Measurements from ENCODE around the gene GKN1. TPM values are rescaled to one million over a fixed set of nuclear protein-coding genes. Genes with fewer than 3 reads are reported as not detected.

The GKN1 gene, protein sequence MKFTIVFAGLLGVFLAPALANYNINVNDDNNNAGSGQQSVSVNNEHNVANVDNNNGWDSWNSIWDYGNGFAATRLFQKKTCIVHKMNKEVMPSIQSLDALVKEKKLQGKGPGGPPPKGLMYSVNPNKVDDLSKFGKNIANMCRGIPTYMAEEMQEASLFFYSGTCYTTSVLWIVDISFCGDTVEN
- not detected in 2 replicates for total RNA-seq
- long read RNA-seq = 0 reads

DNA sequence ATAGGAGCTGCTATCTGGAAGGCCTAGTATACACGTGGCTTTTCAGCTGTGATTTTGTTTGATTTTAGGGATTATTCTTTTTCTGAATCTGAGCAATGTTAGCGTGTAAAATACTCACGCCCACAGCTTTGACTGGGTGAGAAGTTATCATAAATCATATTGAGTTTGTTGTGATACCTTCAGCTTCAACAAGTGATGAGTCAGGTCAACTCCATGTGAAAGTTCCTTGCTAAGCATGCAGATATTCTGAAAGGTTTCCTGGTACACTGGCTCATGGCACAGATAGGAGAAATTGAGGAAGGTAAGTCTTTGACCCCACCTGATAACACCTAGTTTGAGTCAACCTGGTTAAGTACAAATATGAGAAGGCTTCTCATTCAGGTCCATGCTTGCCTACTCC lies at the start of gene GKN1:
Gene GKN1 (plus strand): TSS at position 386 of the 400 bp plus-strand sequence. CDS start 42 bp downstream, outside the sequence.
- Mint-ChIP-seq H3K4me3 (no peak within 1 kb of the TSS), H3K27ac (ENCODE audit: unreplicated experiment) (no peak within 1 kb of the TSS), H3K36me3 (ENCODE audit: low read depth) (no peaks in the 10 kb centered on the region), H3K4me1 (peaks cover 7% of the 10 kb centered on the region), H3K27me3 (ENCODE audit: low read depth) (peaks cover 17% of the 10 kb centered on the region), H3K9me3 (no peaks in the 10 kb centered on the region)
- DNase-seq (ENCODE audit: low read depth, low spot score) = no peak
- TF ChIP-seq, protein P1, sequence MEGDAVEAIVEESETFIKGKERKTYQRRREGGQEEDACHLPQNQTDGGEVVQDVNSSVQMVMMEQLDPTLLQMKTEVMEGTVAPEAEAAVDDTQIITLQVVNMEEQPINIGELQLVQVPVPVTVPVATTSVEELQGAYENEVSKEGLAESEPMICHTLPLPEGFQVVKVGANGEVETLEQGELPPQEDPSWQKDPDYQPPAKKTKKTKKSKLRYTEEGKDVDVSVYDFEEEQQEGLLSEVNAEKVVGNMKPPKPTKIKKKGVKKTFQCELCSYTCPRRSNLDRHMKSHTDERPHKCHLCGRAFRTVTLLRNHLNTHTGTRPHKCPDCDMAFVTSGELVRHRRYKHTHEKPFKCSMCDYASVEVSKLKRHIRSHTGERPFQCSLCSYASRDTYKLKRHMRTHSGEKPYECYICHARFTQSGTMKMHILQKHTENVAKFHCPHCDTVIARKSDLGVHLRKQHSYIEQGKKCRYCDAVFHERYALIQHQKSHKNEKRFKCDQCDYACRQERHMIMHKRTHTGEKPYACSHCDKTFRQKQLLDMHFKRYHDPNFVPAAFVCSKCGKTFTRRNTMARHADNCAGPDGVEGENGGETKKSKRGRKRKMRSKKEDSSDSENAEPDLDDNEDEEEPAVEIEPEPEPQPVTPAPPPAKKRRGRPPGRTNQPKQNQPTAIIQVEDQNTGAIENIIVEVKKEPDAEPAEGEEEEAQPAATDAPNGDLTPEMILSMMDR (conservative IDR thresholded peaks at IDR 0.05) = no peak

DNA sequence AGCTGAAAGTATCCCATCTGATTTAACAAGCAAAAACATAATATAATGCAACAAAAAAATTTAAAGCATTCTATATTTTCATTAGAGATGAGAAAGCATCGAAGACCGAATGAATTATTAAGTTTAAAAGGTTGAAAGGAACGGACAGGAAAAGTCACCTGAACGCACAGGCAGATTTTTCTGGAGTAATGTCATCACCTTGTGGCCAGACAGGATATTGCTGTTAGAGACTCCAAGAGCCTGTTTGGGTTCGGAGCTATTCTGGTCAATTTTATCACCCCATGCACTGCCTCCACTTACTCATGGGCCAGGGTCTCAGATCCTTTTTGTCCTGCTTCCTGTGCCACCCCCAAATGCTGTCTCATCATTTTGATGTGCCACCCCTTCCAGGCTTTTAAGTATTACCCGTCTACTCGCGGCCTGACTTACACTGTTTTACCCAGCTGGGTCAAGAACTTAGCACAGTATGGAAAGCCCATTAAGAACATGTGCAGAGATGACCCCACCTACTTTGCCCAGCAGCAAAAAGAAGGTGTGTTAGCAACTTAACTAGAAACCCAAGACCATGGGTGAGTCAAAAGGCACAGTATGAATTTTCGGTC lies 49.0 kb upstream of the GKN1 start:
- no peaks in the 10 kb centered on the region for H3K9me3 Mint-ChIP-seq
- DNase-seq (ENCODE audit: low read depth, low spot score) = peak; percentile 45
- H3K27me3 Mint-ChIP-seq (ENCODE audit: low read depth) = peaks cover 27% of the 10 kb centered on the region
- no peak overlapping the region for H3K4me3 Mint-ChIP-seq
- no peaks in the 10 kb centered on the region for H3K4me1 Mint-ChIP-seq
- TF ChIP-seq, protein P1 (conservative IDR thresholded peaks at IDR 0.05) = peak; percentile 88
- no peak overlapping the region for H3K27ac Mint-ChIP-seq (ENCODE audit: unreplicated experiment)
- no peaks in the 10 kb centered on the region for H3K36me3 Mint-ChIP-seq (ENCODE audit: low read depth)

DNA sequence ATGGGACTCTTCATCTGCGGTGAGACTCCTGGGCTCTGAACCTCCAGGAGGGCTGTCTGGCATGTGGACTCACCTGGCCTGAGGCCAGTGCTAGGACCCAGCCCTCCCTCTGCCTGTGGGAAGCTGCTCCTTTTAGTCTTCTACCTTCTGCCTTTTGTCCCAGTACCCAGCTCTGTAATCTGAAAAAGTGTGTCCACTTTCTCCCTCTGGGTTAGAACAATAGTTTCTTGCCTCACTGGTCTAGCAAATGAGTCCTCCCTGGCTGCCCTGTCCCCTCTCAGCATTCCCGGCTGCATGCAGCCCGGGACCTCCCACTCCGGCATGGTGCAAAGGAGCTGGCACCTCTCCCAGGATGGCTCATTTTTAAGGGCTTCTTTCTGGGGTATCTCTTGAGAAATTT lies 47.6 kb upstream of the GKN1 start:
- H3K4me3 Mint-ChIP-seq = no peak overlapping the region
- TF ChIP-seq, protein P1 (conservative IDR thresholded peaks at IDR 0.05) = no peak
- no peaks in the 10 kb centered on the region for H3K4me1 Mint-ChIP-seq
- H3K27me3 Mint-ChIP-seq (ENCODE audit: low read depth) = peaks cover 32% of the 10 kb centered on the region
- no peak overlapping the region for H3K27ac Mint-ChIP-seq (ENCODE audit: unreplicated experiment)
- no peaks in the 10 kb centered on the region for H3K9me3 Mint-ChIP-seq
- DNase-seq (ENCODE audit: low read depth, low spot score) = no peak
- no peaks in the 10 kb centered on the region for H3K36me3 Mint-ChIP-seq (ENCODE audit: low read depth)

DNA sequence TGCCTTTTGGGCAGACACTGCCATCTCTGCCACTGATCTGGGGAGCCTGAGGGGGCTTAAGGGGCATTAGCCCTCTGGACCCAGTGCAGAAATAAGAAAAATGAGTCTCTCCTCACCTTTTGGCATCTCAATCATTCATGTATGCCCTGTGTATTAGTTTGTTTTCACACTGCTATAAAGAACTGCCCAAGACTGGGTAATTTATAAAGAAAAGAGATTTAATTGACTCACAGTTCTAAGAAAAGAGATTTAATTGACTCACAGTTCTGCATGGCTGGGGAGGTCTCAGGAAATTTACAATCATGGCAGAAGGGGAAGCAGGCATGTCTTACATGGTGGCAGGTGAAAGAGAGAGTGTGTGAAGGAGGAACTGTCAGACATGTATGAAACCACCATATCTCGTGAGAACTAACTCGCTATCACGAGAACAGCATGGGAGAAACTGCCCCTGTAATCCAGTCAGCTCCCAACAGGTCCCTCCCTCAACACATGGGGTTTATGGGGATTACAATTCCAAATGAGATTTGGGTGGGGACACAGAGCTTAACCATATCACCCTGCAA lies 43.2 kb upstream of the GKN1 start:
- no peak for DNase-seq (ENCODE audit: low read depth, low spot score)
- Mint-ChIP-seq H3K4me1 (no peaks in the 10 kb centered on the region), H3K9me3 (no peaks in the 10 kb centered on the region), H3K27me3 (ENCODE audit: low read depth) (peaks cover 27% of the 10 kb centered on the region), H3K4me3 (no peak overlapping the region), H3K27ac (ENCODE audit: unreplicated experiment) (no peak overlapping the region), H3K36me3 (ENCODE audit: low read depth) (no peaks in the 10 kb centered on the region)
- TF ChIP-seq, protein P1 (conservative IDR thresholded peaks at IDR 0.05) = no peak

DNA sequence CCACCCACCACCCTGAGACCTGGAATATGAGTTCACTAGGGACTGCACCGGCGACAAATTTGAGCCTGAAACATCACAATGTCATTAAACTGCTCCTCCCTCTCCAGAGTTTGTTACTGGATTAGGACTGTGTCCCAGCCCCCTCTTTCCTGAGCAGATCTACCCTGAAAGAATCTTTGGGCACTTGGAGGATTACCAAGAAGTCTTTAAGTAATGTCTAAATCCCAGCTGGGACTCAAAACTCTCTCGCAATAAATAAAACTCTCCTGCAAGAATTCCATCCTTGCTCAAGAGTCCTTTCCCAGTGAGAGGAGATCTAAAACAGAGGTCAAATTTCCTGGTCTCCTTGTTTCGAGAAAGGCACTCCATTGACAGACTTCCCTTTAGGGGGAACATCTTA lies 42.6 kb upstream of the GKN1 start:
- no peak overlapping the region for H3K27ac Mint-ChIP-seq (ENCODE audit: unreplicated experiment)
- no peak for DNase-seq (ENCODE audit: low read depth, low spot score)
- TF ChIP-seq, protein P1 (conservative IDR thresholded peaks at IDR 0.05) = no peak
- H3K36me3 Mint-ChIP-seq (ENCODE audit: low read depth) = no peaks in the 10 kb centered on the region
- H3K27me3 Mint-ChIP-seq (ENCODE audit: low read depth) = peaks cover 24% of the 10 kb centered on the region
- no peak overlapping the region for H3K4me3 Mint-ChIP-seq
- H3K4me1 Mint-ChIP-seq = no peaks in the 10 kb centered on the region
- no peaks in the 10 kb centered on the region for H3K9me3 Mint-ChIP-seq

Measured in neural crest cell (in vitro differentiated cells).